Stimulated activated CD8-positive, alpha-beta memory T cell treated with anti-CD3 and anti-CD28 coated beads, Interleukin-4, amount 100 ng/mL, for 4 hours (primary cell): Measurements from ENCODE around the gene BCAS3.

Experiments
- DNase-seq, 2 donors: peaks; one replicate each; pipeline ENCODE4 v3.0.0-alpha.2; 2020; ENCODE audit warnings: low read depth in 2 of 2, low spot score in 1 of 2

BCAS3 gene

GRCh38 chr17:61217878-61218437 is 540.3 kb downstream of the BCAS3 start:
- no peak for DNase-seq

- no peak for DNase-seq
Measured at GRCh38 chr17:61218438-61218837, 540.8 kb downstream of the BCAS3 start.

- DNase-seq: no peak
Measured at GRCh38 chr17:61219460-61219859, 541.8 kb downstream of the BCAS3 start.

- no peak for DNase-seq
Measured at GRCh38 chr17:61221181-61221580, 543.5 kb downstream of the BCAS3 start.

- no peak for DNase-seq
Measured at GRCh38 chr17:61221597-61222471, 544.2 kb downstream of the BCAS3 start.

- no peak for DNase-seq
Measured at GRCh38 chr17:61223725-61224124, 546.1 kb downstream of the BCAS3 start.

- no peak for DNase-seq
Measured at GRCh38 chr17:61225178-61225882, 547.7 kb downstream of the BCAS3 start.

GRCh38 chr17:61227866-61228265 is 550.2 kb downstream of the BCAS3 start:
- no peak for DNase-seq

GRCh38 chr17:61230461-61230860 is 552.8 kb downstream of the BCAS3 start:
- no peak for DNase-seq

- DNase-seq: no peak
Measured at GRCh38 chr17:61230972-61231820, 553.5 kb downstream of the BCAS3 start.

GRCh38 chr17:61232871-61233270 is 555.2 kb downstream of the BCAS3 start:
- no peak for DNase-seq

- DNase-seq: no peak
Measured at GRCh38 chr17:61233991-61234750, 556.5 kb downstream of the BCAS3 start.

GRCh38 chr17:61235001-61235826 is 557.6 kb downstream of the BCAS3 start:
- DNase-seq: no peak

- DNase-seq: no peak
Measured at GRCh38 chr17:61235827-61236197, 558.2 kb downstream of the BCAS3 start.

GRCh38 chr17:61237275-61237674 is 559.6 kb downstream of the BCAS3 start:
- DNase-seq: no peak

GRCh38 chr17:61238455-61238933 is 560.8 kb downstream of the BCAS3 start:
- DNase-seq: no peak

GRCh38 chr17:61239327-61239726 is 561.7 kb downstream of the BCAS3 start:
- no peak for DNase-seq

GRCh38 chr17:61239953-61240352 is 562.3 kb downstream of the BCAS3 start:
- no peak for DNase-seq

- no peak for DNase-seq
Measured at GRCh38 chr17:61240851-61241468, 563.3 kb downstream of the BCAS3 start.
